Parathyroid adenoma (tissue), 2 donors: Measurements from ENCODE around the gene ZNF346.

Experiments used
- H2AFZ ChIP-seq: fragments of 300-600 bp; sonication (generic); one replicate; pipeline ENCODE4 v1.7.0; 2017; ENCODE audit warnings: antibody characterized with exemption, mild to moderate bottlenecking
- H3K27ac ChIP-seq: fragments of 300-600 bp; sonication (generic); one replicate; pipeline ENCODE4 v1.7.0; 2017
- H3K27me3 ChIP-seq: fragments of 300-600 bp; sonication (generic); one replicate; pipeline ENCODE4 v1.7.0; 2017; ENCODE audit warnings: low read length; ENCODE audit not compliant: control insufficient read depth, insufficient read depth
- H3K36me3 ChIP-seq: fragments of 300-600 bp; sonication (generic); one replicate; pipeline ENCODE4 v1.7.0; 2017; ENCODE audit warnings: low read length; ENCODE audit not compliant: control insufficient read depth, insufficient read depth
- H3K4me1 ChIP-seq: fragments of 300-600 bp; sonication (generic); one replicate; pipeline ENCODE4 v1.7.0; 2017; ENCODE audit warnings: control low read depth
- H3K4me2 ChIP-seq: fragments of 300-600 bp; sonication (generic); one replicate; pipeline ENCODE4 v1.7.0; 2017; ENCODE audit warnings: low read length
- H3K4me3 ChIP-seq: fragments of 300-600 bp; sonication (generic); one replicate; pipeline ENCODE4 v1.7.0; 2017; ENCODE audit warnings: low read depth, low read length
- H3K79me2 ChIP-seq: fragments of 300-600 bp; sonication (generic); one replicate; pipeline ENCODE4 v1.7.0; 2017; ENCODE audit warnings: control low read depth
- H3K9ac ChIP-seq: fragments of 300-600 bp; sonication (generic); one replicate; pipeline ENCODE4 v1.7.0; 2017; ENCODE audit warnings: mild to moderate bottlenecking
- H3K9me3 ChIP-seq: fragments of 300-600 bp; sonication (generic); one replicate; pipeline ENCODE4 v1.7.0; 2017; ENCODE audit warnings: low read length; ENCODE audit not compliant: control insufficient read depth
- CTCF ChIP-seq: fragments of 300-600 bp; sonication (generic); IDR thresholded peaks from one replicate; pipeline ENCODE4 v1.7.0; 2017; ENCODE audit warnings: antibody characterized with exemption, mild to moderate bottlenecking
- donor health status: primary hyperparathyroidism.

The ZNF346 gene

GRCh38 chr5:177081859-177082258 lies 59.4 kb downstream of the ZNF346 start:
- Histone ChIP-seq H3K9ac (no peak overlapping the region), H3K4me3 (no peak overlapping the region), H3K36me3 (no peaks in the 10 kb centered on the region), H3K9me3 (no peaks in the 10 kb centered on the region), H2AFZ (no peak overlapping the region), H3K79me2 (no peaks in the 10 kb centered on the region), H3K4me1 (no peaks in the 10 kb centered on the region), H3K4me2 (no peak overlapping the region), H3K27ac (no peak overlapping the region), H3K27me3 (no peaks in the 10 kb centered on the region)
- no peak for TF ChIP-seq CTCF

GRCh38 chr5:177083357-177083756 lies 60.9 kb downstream of the ZNF346 start:
- Histone ChIP-seq H3K79me2 (no peaks in the 10 kb centered on the region), H3K27me3 (no peaks in the 10 kb centered on the region), H2AFZ (no peak overlapping the region), H3K4me3 (no peak overlapping the region), H3K27ac (no peak overlapping the region), H3K36me3 (no peaks in the 10 kb centered on the region), H3K9me3 (no peaks in the 10 kb centered on the region), H3K9ac (no peak overlapping the region), H3K4me2 (no peak overlapping the region), H3K4me1 (no peaks in the 10 kb centered on the region)
- TF ChIP-seq CTCF: no peak

- Histone ChIP-seq H3K79me2 (no peaks in the 10 kb centered on the region), H3K36me3 (no peaks in the 10 kb centered on the region)
Measured at GRCh38 chr5:177084175-177084574, 61.7 kb downstream of the ZNF346 start.

GRCh38 chr5:177085985-177086653 lies 63.6 kb downstream of the ZNF346 start:
- Histone ChIP-seq H3K9ac (no peak overlapping the region), H3K4me3 (no peak overlapping the region), H3K27ac (no peak overlapping the region)

More at GRCh38 chr5:177084175-177084574, 61.7 kb downstream of the ZNF346 start:
- Histone ChIP-seq H3K27ac (no peak overlapping the region), H2AFZ (no peak overlapping the region), H3K4me3 (no peak overlapping the region), H3K4me2 (no peak overlapping the region), H3K4me1 (no peaks in the 10 kb centered on the region), H3K27me3 (no peaks in the 10 kb centered on the region), H3K9ac (no peak overlapping the region), H3K9me3 (no peaks in the 10 kb centered on the region)
- no peak for TF ChIP-seq CTCF

More at GRCh38 chr5:177085985-177086653, 63.6 kb downstream of the ZNF346 start:
- Histone ChIP-seq H3K36me3 (no peaks in the 10 kb centered on the region), H3K4me2 (no peak overlapping the region), H3K79me2 (no peaks in the 10 kb centered on the region), H3K4me1 (no peaks in the 10 kb centered on the region), H2AFZ (peak overlapping the region; percentile 38), H3K9me3 (no peaks in the 10 kb centered on the region), H3K27me3 (no peaks in the 10 kb centered on the region)
- no peak for TF ChIP-seq CTCF
